CD4-positive, alpha-beta T cell treated with Interleukin-12 subunit alpha and Interleukin-12 subunit beta, for 1 hour (primary cell): ENCODE results near the gene DIAPH2.
"Not testable (repeated sequence)": the region's sequence is repeated elsewhere in the genome, so short reads cannot be mapped to it uniquely, and the experiment has no call there.

Experiments used
- DNase-seq: peaks from one replicate; pipeline ENCODE4 v3.0.0-alpha.2; 2020

Gene DIAPH2

DNA sequence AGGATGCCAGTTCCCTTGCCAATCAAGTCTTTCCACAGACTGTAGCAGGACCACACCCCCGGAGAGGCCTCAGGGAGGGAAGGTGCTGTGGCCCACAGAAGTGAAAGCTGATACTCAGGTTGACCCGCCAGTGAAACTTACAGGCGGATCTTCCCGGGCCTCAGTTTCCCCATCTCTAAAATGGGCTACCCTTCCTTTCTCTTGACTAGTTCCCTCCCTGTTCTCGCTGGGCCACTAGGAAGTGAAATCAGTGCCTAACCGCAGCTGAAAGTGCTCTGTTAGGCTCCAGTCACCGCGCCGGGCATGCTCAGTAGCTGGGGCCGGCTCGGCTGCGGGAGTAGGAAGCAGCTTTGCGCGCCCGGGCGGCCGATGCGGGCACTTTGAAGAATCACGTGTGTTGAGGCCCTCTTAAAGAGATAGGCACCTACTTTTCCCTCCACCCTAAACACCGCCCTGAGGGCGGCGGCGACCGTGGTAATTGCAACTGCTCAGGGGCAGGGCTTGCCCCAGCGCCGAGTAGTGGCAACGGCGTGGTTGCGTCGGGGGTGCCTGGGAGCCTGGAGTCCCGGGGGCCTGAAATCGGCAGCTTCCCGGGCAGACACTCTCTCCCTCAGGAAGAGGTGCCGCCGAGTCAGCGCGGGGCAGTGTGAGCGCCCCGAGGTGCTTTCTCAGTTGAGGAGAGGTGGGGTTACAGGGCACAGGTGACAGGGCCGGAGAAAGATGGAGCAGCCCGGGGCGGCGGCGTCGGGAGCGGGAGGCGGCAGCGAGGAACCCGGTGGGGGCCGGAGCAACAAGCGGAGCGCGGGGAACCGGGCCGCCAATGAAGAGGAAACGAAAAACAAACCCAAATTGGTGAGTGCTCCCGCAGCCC, at the start of gene DIAPH2:
TSS of gene DIAPH2 (plus strand) at position 504 of the 871 bp plus-strand sequence.
- peak; percentile 79 for DNase-seq

DNA sequence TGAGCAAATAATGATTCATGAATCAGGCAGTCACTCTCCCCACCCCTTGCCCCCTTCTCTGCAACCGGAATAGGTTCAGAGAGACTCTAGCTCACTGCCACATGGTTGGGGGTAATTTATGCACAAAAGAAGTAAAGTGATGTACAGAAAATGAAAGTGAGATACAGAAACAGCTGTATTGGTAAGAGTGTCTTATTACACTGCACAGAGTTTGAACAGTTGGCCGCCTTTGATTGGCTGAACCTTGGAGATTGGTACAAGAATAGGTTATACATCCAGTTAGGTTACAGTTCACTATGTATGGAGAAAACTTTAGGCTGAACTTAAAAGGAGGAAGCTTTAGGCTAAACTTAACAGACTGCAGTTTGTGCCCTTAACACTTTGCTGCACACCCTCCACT, 34.6 kb upstream of the DIAPH2 start:
- DNase-seq = no peak

DNA sequence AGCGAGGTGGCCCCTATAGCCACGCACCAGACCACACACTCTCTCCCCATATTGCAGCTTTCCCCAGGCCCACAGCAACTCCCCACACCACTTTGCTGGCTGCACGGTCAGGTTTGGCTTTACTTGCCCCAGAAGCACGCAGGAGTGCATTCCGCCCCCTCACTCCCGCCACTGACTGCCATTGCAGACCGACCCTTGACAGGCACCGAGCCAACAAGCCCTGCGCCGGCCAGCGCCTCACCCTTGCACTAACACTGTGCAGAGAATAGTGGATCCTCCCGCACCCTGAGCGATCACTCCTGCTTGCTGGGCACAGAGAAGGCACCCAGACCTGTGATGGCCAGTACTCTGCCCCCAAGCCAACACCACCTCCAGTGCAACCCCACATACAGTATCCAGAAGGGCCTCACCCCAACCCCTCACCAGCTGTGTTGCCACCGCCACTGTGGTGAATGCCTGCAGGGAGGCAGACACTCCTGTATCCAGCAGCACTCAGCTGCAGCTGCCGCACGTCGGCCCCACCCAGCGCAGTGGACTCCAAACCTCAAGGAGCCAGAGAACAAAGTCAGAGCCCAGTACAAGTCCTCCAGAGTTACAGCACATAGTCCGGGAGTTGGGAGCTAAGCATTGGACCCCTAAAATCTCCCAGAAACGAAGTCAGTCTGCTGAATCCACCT, 28.6 kb upstream of the DIAPH2 start:
- DNase-seq = no peak

DNA sequence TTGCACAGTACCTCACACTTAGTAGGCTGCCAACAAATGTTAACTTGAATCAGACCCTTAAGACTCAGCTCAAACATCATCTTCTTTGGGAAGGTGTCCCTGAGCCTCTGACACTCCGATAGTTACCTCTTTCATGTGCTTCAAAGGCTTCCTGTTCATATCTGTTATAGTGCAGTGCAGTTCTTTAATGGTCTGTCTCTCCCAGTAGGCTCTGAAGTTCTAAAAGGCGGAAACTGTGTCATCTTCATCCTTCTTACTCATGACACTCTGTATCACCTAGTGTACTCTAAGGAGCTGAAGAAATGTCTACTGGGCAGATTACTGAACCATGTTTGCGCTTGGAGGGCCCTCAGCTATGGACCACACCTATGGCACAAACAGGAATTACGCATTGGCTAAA, 2.1 kb upstream of the DIAPH2 start:
- DNase-seq = peak; percentile 34

DNA sequence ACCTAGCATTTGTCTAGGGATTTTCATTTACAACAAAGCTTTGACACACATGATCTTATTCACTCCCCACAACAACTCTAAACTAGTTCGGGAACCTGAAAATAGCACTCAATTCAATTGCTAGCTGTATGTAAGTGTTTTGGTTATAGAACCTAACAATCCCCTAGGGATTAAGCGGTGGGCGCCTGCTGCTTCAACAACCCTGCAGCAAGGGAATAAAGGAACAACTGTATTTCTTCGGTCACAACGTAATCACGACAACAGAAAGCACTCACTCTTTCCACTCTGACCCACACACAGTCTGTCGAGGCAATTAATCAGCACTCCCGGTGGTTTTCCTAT, 674 bp upstream of the DIAPH2 start:
- no peak for DNase-seq

DNA sequence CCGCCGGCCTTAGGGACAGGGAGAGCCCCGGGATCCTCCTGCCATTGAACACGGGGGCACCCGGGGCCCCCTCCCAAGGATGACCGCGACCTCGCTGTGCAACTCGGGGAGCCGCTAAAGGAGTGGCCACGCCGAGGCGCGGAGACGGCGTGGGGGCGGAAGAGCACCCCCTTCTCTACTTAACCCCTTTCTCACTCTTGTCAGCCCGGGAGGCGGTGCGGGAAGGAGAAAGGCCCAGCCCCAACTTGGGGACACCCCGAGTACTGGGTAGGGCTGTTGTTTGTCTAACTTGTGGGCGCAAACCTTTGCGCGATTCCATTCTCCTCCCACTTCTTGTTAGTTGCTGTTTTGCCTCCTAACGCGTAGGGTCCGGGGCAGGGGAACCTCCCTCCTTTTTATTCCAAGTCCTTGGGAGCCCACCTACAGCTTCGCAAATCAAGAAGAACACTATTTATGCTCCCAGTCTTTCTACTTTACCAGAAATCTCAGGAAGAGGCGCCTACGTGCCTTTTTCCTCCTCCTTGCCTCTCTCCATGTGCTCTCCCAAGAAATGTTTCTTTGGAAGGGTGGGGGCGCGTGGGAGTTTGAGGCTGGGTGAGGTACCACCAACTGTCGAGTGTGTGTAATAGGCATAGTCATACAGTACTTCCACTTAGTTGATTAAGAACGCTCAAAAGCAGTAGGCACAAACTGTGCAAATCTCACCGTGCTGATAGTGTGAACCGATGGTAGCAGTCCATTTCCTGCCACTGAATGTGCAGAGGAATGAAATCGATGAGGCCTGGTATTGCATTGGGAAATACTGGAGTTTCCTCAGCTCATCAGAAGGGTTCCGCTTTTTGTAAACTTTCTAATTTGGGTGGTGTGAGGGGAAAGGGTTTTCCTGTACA, 813 bp downstream of the DIAPH2 start:
- peak; percentile 42 for DNase-seq

DNA sequence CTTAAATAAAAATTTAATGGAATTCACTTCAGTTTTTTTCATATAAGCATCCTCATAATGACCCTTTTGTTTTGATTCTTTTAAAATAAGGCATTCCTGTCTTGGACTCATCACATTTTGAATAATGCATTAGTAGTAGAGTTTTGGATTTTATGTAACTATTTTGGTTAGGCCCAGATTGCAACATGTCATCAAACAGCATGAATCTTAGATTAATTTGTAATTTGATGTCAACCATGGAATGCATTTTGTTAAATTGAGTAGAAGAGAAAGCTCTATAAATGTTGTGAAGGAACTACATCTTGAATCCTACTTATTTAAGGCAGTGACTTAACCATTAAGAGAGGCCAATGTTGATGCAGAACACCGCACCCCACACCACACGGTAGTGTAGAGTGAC, 3.1 kb downstream of the DIAPH2 start:
- DNase-seq = no peak

DNA sequence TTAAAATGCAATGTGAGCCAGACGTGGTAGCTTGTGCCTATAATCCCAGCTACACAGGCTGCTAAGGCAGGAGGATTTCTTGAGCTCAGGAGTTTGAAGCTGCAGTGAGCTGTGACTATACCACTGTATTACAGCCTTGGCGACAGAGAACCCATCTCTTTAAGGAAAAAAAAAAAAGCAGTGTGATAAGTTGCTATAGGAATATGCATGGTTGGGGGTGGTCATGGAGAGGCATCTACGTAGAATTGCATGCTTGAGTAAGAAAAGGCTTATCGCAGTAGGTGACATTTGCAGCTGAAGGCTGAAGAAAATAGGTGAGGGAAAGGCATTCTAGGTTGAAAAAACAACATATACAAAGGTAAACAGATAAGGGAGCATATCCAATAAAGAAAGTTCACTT, 4.1 kb downstream of the DIAPH2 start:
- no peak for DNase-seq

DNA sequence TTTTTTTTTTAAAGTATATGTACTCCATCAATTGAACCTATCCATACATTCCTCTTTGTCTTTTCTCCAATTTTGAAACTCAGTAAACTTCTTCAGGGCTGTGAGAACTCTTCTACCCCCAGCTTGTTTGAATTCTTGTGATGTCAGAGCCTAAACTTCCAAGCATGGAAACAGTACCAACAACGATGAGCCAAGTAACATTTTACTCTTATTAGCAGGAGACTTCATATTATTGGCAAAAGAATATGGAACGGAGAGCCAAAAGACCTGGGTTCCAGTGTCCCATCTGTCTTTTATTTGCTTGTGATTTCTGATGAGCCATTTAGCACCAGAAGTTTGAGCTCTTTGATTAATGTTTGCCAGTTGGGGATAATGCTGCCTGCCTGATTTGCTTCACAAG, 5.3 kb downstream of the DIAPH2 start:
- no peak for DNase-seq

DNA sequence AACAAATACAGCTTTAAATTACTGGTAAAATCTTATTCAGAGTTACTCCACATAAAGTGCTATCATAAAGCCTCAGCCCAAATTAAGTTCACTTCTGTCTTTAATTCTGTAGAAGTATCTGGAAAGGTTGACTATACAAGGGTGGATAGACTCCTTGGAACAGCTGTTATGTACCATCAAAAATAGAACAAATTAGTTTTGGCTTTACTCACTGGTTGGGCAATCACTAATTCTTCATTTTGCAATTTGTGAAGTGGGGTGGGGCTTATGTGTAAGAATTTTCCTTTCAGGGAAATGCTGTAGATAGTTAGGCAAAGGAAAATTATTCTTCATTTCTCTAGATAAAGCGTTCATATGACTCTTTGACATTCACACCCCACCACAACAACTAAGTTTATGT, 7.8 kb downstream of the DIAPH2 start:
- DNase-seq = no peak

DNA sequence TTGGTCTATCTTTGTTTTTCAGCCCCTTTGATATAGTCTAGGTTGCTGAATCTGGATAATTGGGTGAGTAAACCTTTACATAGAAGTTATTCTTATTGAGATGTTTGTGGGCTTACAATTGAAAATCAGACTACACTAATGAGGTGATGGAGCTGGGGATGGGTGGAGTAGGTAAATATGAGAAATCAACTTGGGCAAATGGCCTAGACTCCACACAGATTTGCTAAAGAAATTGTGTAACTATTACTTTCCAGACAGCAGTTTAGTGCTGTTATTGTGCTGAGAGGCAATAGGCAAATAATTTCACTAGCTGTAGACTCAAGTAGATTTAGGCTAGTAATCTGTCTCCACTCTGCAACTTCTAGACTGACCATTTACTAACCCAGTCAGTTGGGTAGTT, 8.2 kb downstream of the DIAPH2 start:
- DNase-seq = no peak

DNA sequence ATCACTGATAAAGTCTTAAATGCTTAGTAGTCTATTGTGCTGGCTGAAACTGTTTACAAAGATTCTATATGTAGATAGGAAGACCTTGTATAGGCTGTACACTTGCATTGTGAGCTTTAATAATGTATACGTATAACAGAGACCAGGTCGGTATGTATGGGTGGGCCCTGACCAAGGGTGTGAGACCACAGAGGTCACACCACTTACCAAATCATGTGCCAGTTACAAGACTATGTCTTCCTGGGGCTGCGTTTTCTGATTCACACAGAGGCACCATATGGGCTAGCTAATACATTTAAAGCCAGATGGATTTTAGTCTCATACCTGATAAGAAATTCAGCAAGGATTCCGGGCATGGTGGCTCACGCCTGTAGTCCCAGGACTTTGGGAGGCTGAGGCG, 8.8 kb downstream of the DIAPH2 start:
- no peak for DNase-seq

DNA sequence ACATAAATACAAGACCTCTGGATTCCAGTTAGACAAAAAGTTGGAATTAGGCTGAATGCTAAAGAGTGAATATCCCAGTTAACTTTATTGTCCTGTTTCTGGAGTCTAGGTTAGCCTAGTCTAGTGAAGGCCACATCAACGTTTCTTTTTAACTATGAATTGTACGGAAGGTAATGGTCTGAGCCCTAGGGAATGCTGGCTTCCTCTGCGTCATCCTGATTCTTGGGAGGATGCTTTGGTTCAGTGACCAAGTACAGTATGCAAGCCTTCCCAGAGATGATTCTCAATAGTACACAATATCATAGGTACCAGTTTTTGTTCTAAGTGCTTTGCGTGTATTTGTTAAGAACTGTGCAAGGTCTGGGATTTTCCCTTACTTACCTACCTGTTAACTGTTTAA, 11.8 kb downstream of the DIAPH2 start:
- no peak for DNase-seq

DNA sequence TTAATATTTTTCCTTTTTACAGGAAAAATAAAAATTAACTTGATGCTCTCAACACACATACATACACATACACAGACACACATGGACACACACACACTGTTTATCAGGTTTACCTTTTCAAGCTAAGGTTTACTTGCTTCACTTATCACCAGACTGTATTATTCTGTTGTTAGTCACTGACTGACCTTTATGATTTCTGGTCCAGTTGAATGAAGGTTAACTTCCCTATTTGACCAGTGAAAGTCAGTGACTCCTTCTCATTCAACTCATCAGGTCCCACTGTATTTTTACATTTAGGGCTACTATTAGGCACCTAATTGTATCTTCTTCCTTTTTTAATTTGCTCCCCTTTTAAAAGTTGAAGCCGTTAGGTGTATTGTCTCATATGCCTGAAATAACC, 16.0 kb downstream of the DIAPH2 start:
- no peak for DNase-seq

DNA sequence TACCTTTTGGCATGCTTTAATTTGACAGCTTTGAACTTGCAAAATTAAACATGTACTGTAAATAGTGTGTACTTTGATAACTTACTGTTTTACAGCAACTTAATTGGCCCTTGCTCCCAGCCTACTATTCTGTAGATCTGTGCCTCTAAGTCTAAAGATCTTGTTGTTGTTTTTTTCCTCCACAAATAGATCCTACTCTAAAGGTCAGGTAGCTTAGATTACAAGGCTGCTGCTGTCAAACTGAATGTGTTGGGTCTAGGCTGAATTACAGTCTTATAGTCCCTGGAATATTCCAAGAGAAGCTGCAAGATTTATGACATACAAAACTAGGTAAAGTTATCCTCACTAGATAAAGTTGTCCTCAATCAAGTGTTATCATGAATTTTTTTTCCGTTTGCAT, 18.7 kb downstream of the DIAPH2 start:
- DNase-seq = no peak

DNA sequence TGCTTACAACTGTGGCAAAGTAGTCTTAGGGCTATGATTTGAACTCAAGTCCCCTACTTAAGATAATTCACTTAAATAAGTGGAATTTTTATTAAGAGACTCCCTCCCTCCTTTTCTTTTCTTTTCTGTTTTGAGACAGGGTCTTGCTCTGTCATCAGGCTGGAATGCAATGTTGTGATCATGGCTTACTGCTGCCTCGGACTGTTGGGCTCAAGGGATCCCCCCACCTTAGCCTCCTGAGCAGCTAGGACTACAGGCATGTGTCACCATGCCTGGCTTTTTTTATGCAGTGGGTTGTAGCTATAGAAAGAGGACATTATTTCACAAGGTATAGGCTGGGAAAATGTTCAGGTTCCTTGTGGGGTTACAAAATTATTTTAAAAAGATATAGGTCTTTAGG, 19.2 kb downstream of the DIAPH2 start:
- DNase-seq = no peak

DNA sequence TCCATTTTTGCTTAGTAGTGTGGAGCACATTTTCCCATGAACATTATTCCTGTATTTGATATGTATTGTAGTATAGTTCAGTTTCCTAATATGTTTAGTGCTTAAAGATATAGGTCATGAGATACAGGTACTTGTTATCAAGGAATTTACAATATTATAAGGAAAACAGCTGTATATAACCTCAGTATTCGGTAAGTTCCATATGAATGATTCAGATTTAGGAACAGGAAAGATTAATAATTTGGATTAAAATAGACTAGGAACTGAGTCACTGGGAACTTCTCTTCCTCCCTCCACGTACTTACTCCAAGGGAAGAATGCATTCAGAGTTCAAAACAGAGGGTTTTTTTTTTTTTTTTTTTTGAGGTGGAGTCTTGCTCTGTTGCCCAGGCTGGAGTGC, 20.0 kb downstream of the DIAPH2 start:
- no peak for DNase-seq

DNA sequence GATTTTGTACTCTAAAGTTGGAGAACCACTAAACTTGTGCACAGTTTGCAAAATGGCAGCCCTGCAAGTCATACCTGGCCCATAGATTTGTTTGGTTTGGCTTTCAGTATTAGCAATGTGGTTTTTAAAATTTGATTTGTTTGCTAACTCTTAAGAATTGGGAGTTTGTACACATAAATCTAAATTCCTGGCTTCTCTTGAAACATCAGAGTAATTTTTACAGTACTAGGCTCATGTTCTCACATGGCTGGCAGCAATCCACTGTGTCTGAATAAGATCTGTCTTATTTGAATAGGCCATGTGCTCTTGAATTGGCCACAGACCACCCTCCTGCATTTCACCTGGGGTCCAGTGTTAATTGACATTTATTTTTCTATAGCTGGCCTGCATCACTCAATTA, 21.3 kb downstream of the DIAPH2 start:
- no peak for DNase-seq

DNA sequence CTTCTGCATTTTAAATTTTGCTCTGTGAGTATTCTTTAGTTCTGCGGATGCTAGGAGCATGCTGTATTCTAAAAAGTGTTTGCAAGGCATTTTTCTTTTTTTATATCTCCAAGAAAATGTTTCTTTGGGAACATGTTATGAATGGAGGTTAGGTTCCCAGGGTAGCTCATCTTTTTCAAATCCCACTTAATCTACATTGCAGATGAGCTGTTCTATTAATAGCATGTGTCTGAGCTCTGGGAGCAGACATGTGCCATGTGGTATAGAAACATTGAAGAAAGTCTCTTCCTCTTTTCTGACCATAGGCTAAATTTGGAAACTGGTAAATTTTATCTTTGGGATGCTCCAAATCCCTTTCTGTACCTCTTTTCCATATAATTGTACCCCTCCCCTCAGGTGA, 23.2 kb downstream of the DIAPH2 start:
- no peak for DNase-seq

DNA sequence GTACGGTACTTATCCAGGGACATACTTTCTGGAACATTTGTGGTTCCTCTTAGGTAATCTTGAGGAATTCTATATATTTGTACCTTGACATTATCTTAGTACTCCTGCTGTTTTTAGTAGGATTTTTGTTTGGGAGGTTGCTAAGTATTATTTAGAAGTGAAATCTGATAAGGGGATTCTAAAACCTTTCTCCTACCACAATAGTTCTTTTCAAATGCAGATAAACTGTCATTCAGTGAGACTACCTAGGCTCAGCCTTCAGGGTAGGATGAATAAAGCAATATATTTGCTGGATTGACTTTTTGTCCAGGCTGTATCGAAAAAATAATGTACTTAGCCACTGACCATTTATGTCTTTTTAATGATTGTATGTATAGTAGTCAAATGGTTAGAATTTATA, 25.4 kb downstream of the DIAPH2 start:
- no peak for DNase-seq

DNA sequence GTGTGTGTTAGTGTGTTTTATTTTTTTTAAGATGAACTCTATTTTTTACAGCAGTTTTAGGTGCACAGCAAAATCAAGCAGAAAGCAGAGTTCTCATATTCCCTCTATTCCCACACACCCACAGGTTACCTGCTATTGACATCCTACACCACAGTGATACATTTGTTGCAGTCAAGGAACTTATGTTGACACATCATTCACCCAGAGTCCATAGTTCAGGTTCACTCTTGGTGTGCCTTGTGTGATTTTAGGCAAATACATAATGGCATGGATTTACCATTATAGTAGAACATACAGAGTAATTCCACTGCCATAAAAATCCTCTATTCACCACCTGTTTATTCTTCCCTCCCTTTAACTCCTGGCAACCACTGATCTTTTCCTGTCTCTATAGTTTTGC, 28.7 kb downstream of the DIAPH2 start:
- DNase-seq = no peak

DNA sequence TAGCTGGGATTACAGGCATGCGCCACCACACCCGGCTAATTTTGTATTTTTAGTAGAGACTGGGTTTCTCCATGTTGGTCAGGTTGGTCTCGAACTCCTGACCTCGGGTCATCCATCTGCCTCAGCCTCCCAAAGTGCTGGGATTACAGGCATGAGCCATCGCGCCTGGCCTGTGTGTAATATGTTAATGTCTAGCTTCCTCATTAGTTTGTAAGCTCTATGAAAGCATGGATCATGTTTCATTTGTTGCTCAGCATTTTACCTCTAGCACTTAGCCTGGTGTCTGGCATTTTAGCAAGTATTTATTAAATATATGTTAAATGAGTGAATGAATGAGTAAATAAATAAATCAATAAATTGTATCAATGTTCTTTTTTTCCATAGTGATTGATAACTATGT, 29.8 kb downstream of the DIAPH2 start:
- not testable (repeated sequence) for DNase-seq

DNA sequence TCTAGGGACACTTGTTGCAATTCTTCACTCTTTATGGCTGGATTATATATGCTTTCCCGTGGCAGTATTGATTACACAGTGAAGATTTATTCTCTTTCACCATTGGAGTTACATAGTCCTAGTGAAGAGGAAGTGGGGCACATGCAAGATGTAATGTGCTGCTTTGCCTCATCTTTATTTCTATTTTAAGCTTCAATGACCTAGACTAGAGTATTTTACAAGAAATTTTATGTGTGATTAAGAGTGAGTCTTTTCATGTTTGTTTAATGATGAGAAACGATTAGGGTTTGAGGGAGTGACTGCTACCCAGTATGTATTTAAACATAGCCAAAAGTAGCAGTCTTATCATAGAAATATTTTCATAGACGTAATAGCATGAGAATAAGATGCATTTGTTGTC, 30.8 kb downstream of the DIAPH2 start:
- no peak for DNase-seq
